ENCODE measurements around the gene DOCK9.

Gene DOCK9

DNA sequence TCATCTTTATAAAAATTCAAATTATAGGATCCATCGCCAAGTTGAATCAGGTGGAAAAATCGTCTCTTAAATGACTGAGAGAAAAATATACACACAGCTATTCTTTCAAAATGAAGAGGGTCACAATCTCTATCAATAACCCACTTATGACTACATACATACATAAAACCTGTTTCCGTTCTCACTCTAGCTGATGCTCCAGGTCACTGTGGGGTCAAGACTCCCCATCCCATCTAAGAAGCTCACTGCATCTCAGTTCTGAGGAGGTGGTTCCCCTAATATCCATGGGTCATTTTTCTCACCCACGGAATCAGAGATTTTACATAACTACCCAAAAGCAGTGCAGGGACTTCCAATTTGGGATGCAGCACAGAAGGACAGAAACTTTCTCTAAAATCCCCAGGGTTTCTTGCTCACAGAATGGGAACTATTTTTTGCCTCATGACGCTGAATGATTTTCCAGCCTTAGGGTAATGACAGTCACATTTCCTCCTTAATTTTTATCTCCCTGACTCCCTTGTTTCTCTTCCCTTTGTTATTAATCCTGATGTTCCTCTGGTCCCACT, 56.8 kb downstream of the DOCK9 start:
- no peak overlapping the region for H3K4me3 ChIP-seq (ENCODE audit: low read depth, low read length)
- TF ChIP-seq, protein P1, sequence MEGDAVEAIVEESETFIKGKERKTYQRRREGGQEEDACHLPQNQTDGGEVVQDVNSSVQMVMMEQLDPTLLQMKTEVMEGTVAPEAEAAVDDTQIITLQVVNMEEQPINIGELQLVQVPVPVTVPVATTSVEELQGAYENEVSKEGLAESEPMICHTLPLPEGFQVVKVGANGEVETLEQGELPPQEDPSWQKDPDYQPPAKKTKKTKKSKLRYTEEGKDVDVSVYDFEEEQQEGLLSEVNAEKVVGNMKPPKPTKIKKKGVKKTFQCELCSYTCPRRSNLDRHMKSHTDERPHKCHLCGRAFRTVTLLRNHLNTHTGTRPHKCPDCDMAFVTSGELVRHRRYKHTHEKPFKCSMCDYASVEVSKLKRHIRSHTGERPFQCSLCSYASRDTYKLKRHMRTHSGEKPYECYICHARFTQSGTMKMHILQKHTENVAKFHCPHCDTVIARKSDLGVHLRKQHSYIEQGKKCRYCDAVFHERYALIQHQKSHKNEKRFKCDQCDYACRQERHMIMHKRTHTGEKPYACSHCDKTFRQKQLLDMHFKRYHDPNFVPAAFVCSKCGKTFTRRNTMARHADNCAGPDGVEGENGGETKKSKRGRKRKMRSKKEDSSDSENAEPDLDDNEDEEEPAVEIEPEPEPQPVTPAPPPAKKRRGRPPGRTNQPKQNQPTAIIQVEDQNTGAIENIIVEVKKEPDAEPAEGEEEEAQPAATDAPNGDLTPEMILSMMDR (IDR thresholded peaks at IDR 0.05; ENCODE audit: low read depth, low read length, missing control alignments): no peak
- in situ Hi-C loops (cut with HindIII; ENCODE audit: low sequenced_read_pairs): no loop called here
- DNase-seq (ENCODE audit: low read depth): no peak

DNA sequence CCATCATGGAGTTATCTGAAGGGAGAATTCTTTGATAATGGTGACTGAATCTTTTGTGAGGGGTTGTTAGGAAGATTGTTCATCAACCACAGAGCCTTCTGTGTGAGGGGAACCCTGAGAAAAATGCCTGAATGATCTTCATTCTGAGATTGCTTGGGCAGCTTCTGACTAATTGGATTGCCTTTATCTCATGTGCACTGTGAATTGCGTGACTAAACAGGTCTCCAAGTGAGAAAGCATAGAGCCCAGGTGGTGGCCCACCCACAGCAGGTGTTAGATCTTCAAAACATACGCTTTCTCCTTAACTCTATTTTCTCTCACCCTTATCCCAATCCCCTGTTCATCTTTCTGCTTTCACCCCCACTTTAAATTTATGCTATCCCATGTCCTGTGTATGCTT, 58.3 kb downstream of the DOCK9 start:
- TF ChIP-seq, protein P1 (IDR thresholded peaks at IDR 0.05; ENCODE audit: low read depth, low read length, missing control alignments): no peak
- DNase-seq (ENCODE audit: low read depth): no peak
- no peak overlapping the region for H3K4me3 ChIP-seq (ENCODE audit: low read depth, low read length)
- in situ Hi-C loops (cut with HindIII; ENCODE audit: low sequenced_read_pairs): no loop called here

- no peak for DNase-seq (ENCODE audit: low read depth)
- TF ChIP-seq, protein P1 (IDR thresholded peaks at IDR 0.05; ENCODE audit: low read depth, low read length, missing control alignments): no peak
- H3K4me3 ChIP-seq (ENCODE audit: low read depth, low read length): no peak overlapping the region
- in situ Hi-C loops (cut with HindIII; ENCODE audit: low sequenced_read_pairs): no loop called here
Observed at GRCh38 chr13:98918771-98919170, 59.1 kb downstream of the DOCK9 start.

DNA sequence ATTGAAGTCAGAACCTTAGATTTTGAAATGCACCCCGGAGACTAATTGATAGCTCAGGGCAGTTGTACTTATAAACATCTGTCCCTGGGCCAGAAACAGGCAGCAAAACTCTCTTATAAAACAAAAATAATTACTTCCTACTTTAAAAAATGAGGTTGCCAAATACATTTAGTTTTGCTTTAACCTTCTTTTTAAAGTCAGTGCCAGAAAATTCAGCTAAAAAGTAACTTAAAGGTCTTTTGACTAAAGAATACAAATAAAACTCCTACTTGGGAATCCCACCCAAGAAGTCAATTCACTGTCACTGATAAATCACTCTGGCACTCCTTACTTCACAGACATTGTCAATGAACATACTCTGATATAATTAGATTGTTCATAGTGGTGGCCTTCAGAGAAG, 60.7 kb downstream of the DOCK9 start:
- no peak overlapping the region for H3K4me3 ChIP-seq (ENCODE audit: low read depth, low read length)
- TF ChIP-seq, protein P1 (IDR thresholded peaks at IDR 0.05; ENCODE audit: low read depth, low read length, missing control alignments): no peak
- no peak for DNase-seq (ENCODE audit: low read depth)
- in situ Hi-C loops (cut with HindIII; ENCODE audit: low sequenced_read_pairs): no loop called here

GRCh38 chr13:98916403-98916802, 61.5 kb downstream of the DOCK9 start:
- H3K4me3 ChIP-seq (ENCODE audit: low read depth, low read length): no peak overlapping the region

DNA sequence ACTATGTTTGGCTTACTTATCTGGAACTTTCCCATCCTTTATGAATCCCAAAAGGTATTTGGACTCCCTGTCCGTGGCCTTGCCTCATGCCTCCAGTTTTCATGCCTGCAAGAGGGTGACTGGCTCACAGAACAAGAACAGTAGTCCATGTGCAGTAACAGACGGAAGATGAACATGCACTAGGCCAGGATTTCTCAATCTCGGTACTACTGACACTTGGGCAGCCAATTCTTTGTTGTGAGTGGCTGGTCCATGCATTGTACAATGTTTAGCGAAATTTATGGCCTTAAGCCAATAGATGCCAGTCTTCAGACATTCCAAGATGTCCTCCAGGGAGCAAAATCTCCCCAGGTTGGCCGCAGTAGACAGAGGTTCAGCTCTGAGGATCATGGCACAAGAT, 61.9 kb downstream of the DOCK9 start:
- H3K4me3 ChIP-seq (ENCODE audit: low read depth, low read length): no peak overlapping the region
- in situ Hi-C loops (cut with HindIII; ENCODE audit: low sequenced_read_pairs): no loop called here
- TF ChIP-seq, protein P1 (IDR thresholded peaks at IDR 0.05; ENCODE audit: low read depth, low read length, missing control alignments): no peak
- DNase-seq (ENCODE audit: low read depth): no peak

More at GRCh38 chr13:98916403-98916802, 61.5 kb downstream of the DOCK9 start:
- TF ChIP-seq, protein P1 (IDR thresholded peaks at IDR 0.05; ENCODE audit: low read depth, low read length, missing control alignments): no peak
- no peak for DNase-seq (ENCODE audit: low read depth)
- in situ Hi-C loops (cut with HindIII; ENCODE audit: low sequenced_read_pairs): no loop called here

Measured in astrocyte of the cerebellum (primary cell).